Esophagus muscularis mucosa (tissue), 4 donors: ENCODE measurements around the gene C9orf57. TPM values are rescaled to one million over a fixed set of nuclear protein-coding genes. Genes with fewer than 3 reads are reported as not detected.
"Not testable (repeated sequence)": the region's sequence is repeated elsewhere in the genome, so short reads cannot be mapped to it uniquely, and the experiment has no call there.

ENCODE experiments used
- DNase-seq: peaks from one replicate; pipeline ENCODE4 v3.0.0-alpha.2; 2017; ENCODE audit errors: extremely low spot score
- H3K27ac ChIP-seq, 4 donors: fragments of 200-600 bp; sonication (generic); replicated peaks in 1 of 4; 1 replicate in 3 of 4; 2 replicates in 1 of 4; pipeline ENCODE4 v1.5.1; 2016 to 2019; ENCODE audit warnings: mild to moderate bottlenecking in 1 of 4
- H3K27me3 ChIP-seq, 4 donors: fragments of 200-600 bp; sonication (generic); one replicate each; pipeline versions ENCODE4 v1.5.1 to v1.6.0; 2016 to 2019
- H3K36me3 ChIP-seq, 4 donors: fragments of 200-600 bp; sonication (generic); one replicate each; pipeline ENCODE4 v1.5.1; 2016 to 2019
- H3K4me1 ChIP-seq, 4 donors: fragments of 200-600 bp; sonication (generic); one replicate each; pipeline ENCODE4 v1.5.1; 2016 to 2019
- H3K4me3 ChIP-seq, 4 donors: fragments of 200-600 bp; sonication (generic); 1 replicate in 2 of 4; 2 replicates in 2 of 4; pipeline ENCODE4 v1.5.1; 2016 to 2019; ENCODE audit warnings: mild to moderate bottlenecking in 4 of 4, moderate library complexity in 1 of 4
- H3K9me3 ChIP-seq, 4 donors: fragments of 200-600 bp; sonication (generic); 1 replicate in 3 of 4; 2 replicates in 1 of 4; pipeline ENCODE4 v1.5.1; 2016 to 2019
- CTCF ChIP-seq, 3 experiments: fragments of 200-600 bp in 2 of 3; fragments of 450-650 bp in 1 of 3; sonication (generic) in 2 of 3; IDR thresholded peaks; one replicate each; pipeline ENCODE4 v1.5.1; 2017 to 2019; ENCODE audit warnings: antibody characterized with exemption in 3 of 3, mild to moderate bottlenecking in 2 of 3, moderate library complexity in 1 of 3
- EP300 ChIP-seq: sonication (generic); formaldehyde crosslinking; IDR thresholded peaks from one replicate; pipeline ENCODE4 v1.6.1; 2017; ENCODE audit warnings: antibody characterized with exemption
- POLR2A ChIP-seq: fragments of 450-650 bp; IDR thresholded peaks from one replicate; pipeline ENCODE4 v1.6.1; 2017; ENCODE audit warnings: antibody characterized with exemption, moderate library complexity, mild to moderate bottlenecking, low read depth
- POLR2AphosphoS5 ChIP-seq, 2 donors: sonication (generic); formaldehyde crosslinking; IDR thresholded peaks; one replicate each; pipeline ENCODE4 v1.6.1; 2017; ENCODE audit warnings: antibody characterized with exemption in 2 of 2
- whole genome bisulfite sequencing: methylation state at CpG from one replicate; pipeline ENCODE4 v1.1.5; 2018; 5-methylcytosine and 5-hydroxymethylcytosine counted together
- intact Hi-C: fragments of 100-400 bp; cut with DNase I; formaldehyde crosslinking; loops from one replicate; pipeline ENCODE4 v1.15.1; 2023
- total RNA-seq, 4 donors: library from RNA; depleted of rRNA; stranded (reverse); fragments of >200 nt; gene quantifications; one replicate each; pipeline versions ENCODE4 v1.1.0 to v1.2.1, GENCODE V29; 2016

The C9orf57 gene
- total RNA-seq, result not detected

GRCh38 chr9:72060513-72060912 lies at the start of gene C9orf57:
C9orf57 (minus strand) TSS chr9:72060613; CDS start chr9:72059331, 1,282 bp downstream.
- no peaks in the 10 kb centered on the region for H3K9me3 ChIP-seq
- no peaks in the 10 kb centered on the region for H3K27me3 ChIP-seq
- no peak within 1 kb of the TSS for H3K27ac ChIP-seq
- 89% methylated on average over 4 of the region's 4 CpGs for WGBS
- H3K36me3 ChIP-seq, result no peaks in the 10 kb centered on the region
- DNase-seq, result no peak
- TF ChIP-seq POLR2AphosphoS5 (IDR thresholded peaks at IDR 0.05), result no peak
- TF ChIP-seq POLR2A, result no peak
- no peak for TF ChIP-seq CTCF (IDR thresholded peaks at IDR 0.05)
- no peak for TF ChIP-seq EP300
- intact Hi-C loops, result no loop called here
- H3K4me1 ChIP-seq, result no peaks in the 10 kb centered on the region
- no peak within 1 kb of the TSS for H3K4me3 ChIP-seq

DNA sequence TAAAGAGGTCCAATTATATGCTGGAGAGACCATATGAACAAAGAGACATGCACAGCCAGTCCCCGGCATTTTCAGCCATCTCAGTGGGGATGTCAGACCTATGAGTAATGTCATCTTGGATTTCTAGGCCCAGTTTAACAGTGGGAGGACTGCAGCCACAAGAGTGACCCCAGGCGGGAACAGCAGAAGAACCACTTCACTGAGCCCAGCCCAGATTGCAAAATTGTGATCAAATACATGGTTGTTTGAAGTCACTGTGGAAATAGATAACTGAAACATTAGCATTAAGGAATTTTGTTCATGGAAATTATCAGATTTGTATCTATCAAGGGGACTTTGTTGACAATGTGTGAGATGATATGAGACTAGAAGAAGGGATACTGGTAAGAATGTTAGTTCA lies 42.1 kb upstream of the C9orf57 start:
- Histone ChIP-seq H3K36me3 (no peaks in the 10 kb centered on the region), H3K9me3 (peaks cover 0 to 12% (median 0%) of the 10 kb centered on the region in 4 donors), H3K27ac (no peak overlapping the region), H3K4me3 (no peak overlapping the region), H3K4me1 (no peaks in the 10 kb centered on the region), H3K27me3 (no peaks in the 10 kb centered on the region)
- intact Hi-C loops, result no loop called here
- DNase-seq, result no peak
- no peak for TF ChIP-seq POLR2A
- TF ChIP-seq POLR2AphosphoS5 (IDR thresholded peaks at IDR 0.05), result no peak
- TF ChIP-seq CTCF (IDR thresholded peaks at IDR 0.05), result no peak
- no peak for TF ChIP-seq EP300
- 90% methylated on average over 2 of the region's 2 CpGs for WGBS

- H3K4me3 ChIP-seq, H3K27ac ChIP-seq, intact Hi-C loops, H3K9me3 ChIP-seq, H3K4me1 ChIP-seq, H3K27me3 ChIP-seq, H3K36me3 ChIP-seq, DNase-seq: not testable (repeated sequence)
- WGBS, result 67% methylated on average over 3 of the region's 3 CpGs
Measured at GRCh38 chr9:72095520-72095919, 35.1 kb upstream of the C9orf57 start.

DNA sequence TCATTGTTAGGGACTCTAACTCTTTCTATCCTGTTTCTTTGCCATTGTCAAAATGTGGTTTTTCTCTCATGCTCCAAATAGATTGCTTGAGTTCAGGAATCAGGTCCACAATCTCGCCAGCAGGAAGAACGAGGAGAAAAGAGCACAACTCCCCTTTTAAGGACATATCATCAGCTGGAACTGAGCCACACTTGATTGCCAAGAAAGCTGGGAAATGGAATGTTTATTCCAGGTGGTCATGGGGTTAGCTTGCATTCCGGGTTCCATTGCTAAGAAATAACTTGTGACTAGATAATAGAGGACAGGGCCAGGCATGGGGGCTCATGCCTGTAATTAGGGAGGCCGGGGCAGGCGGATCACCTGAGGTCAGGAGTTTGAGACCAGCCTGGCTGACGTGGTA lies 32.4 kb upstream of the C9orf57 start:
- peaks cover 0 to 3% (median 0%) of the 10 kb centered on the region in 4 donors for H3K9me3 ChIP-seq
- H3K36me3 ChIP-seq, result no peaks in the 10 kb centered on the region
- no peak for TF ChIP-seq POLR2A
- TF ChIP-seq POLR2AphosphoS5 (IDR thresholded peaks at IDR 0.05), result no peak
- TF ChIP-seq CTCF (IDR thresholded peaks at IDR 0.05), result no peak
- TF ChIP-seq EP300, result no peak
- intact Hi-C loops, result no loop called here
- no peaks in the 10 kb centered on the region for H3K4me1 ChIP-seq
- H3K27ac ChIP-seq, result no peak overlapping the region
- 75% methylated on average over 6 of the region's 6 CpGs for WGBS
- DNase-seq, result no peak
- H3K27me3 ChIP-seq, result no peaks in the 10 kb centered on the region
- H3K4me3 ChIP-seq, result no peak overlapping the region

- H3K27ac ChIP-seq, result no peak overlapping the region
- no peak overlapping the region for H3K4me3 ChIP-seq
- TF ChIP-seq CTCF (IDR thresholded peaks at IDR 0.05), result no peak
- no peak for TF ChIP-seq POLR2AphosphoS5 (IDR thresholded peaks at IDR 0.05)
- TF ChIP-seq EP300, result no peak
- TF ChIP-seq POLR2A, result no peak
- 61% methylated on average over 2 of the region's 2 CpGs for WGBS
- H3K9me3 ChIP-seq, result peaks cover 0 to 3% (median 0%) of the 10 kb centered on the region in 4 donors
- H3K27me3 ChIP-seq, result no peaks in the 10 kb centered on the region
- H3K4me1 ChIP-seq, result no peaks in the 10 kb centered on the region
- no peaks in the 10 kb centered on the region for H3K36me3 ChIP-seq
- intact Hi-C loops, result no loop called here
- no peak for DNase-seq
Measured at GRCh38 chr9:72089451-72090130, 29.2 kb upstream of the C9orf57 start.
